ENCODE results near the gene RAPH1.

Gene RAPH1

DNA sequence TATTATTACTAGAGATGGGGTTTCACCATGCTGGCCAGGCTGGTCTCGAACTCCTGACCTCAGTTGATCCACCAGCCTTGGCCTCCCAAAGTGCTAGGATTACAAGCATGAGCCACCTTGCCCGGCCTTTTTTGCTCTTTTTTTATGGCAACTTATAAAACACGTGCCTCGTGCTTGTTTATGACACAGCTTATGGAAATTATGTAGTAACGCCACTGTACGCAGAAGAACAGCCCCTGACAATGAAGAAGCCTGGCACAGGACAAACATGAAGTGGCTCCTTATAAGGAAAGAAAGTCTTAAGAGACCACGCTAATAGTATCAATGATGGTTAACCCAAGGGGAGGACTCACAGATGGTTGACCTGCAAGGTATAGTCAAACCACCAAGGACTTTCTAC lies 37.2 kb upstream of the RAPH1 start:
- DNase-seq (ENCODE audit: insufficient read length) (no peak), FAIRE-seq (no peak)

DNA sequence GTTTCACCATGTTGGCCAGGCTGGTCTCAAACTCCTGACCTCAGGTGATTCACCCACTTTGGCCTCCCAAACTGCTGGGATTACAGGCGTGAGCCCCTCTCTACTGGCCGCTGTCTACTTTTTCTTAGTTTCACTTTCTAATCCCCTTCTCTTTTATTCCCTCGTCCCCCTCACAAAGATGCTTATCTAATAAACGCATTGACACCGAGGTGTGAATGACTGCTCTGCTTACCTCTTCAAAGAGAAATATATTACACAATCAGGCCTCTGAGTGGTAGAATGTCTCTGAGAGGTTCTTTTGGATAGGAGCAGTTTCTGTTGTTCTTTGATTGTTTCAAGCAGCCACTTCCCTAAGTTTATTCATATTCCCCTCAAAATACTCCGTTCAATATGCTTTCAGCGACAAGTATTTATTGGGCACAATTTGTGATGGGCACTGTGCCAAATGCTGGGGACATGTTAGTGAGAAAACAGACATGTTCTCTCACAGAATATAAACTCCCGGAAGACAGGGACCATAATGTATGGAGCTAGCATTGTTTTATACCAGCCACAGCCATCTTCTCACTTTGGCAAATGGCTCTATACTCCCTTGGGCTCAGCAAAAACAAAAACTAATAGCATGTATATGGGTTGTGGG lies 34.7 kb upstream of the RAPH1 start:
- no peak for DNase-seq (ENCODE audit: insufficient read length)
- FAIRE-seq: no peak
- TF ChIP-seq POLR2AphosphoS5 (IDR thresholded peaks at IDR 0.05; ENCODE audit: low read depth, low read length) (no peak), POLR2A (IDR thresholded peaks at IDR 0.05; ENCODE audit: low read depth, low read length) (no peak), TAF1 (IDR thresholded peaks at IDR 0.05; ENCODE audit: borderline replicate concordance, low read depth, low read length) (no peak)

More for the DNA sequence above, 37.2 kb upstream of the RAPH1 start:
- no peak for TF ChIP-seq POLR2A (IDR thresholded peaks at IDR 0.05; ENCODE audit: low read depth, low read length)
- no peak for TF ChIP-seq POLR2AphosphoS5 (IDR thresholded peaks at IDR 0.05; ENCODE audit: low read depth, low read length)
- no peak for TF ChIP-seq TAF1 (IDR thresholded peaks at IDR 0.05; ENCODE audit: borderline replicate concordance, low read depth, low read length)

DNA sequence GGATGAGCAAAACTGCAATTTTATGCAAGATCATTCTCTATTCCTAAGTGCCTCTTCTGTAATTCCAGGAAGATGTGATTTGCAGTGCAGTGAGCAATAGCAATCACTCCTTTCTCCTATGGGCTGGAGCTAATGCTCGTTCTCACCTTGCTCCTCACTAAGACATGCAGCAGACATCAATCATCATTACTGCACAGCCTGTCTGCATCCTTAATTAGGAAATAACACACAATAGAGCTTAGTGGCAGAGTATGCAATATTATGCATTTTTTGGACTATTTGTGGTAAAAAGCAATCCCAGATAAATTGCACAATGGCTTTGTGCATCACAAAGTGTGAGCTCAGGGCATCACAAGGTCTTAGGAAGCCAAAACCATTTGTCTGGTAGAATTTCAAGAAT lies 32.6 kb upstream of the RAPH1 start:
- TF ChIP-seq POLR2A (IDR thresholded peaks at IDR 0.05; ENCODE audit: low read depth, low read length) (no peak), TAF1 (IDR thresholded peaks at IDR 0.05; ENCODE audit: borderline replicate concordance, low read depth, low read length) (no peak), POLR2AphosphoS5 (IDR thresholded peaks at IDR 0.05; ENCODE audit: low read depth, low read length) (no peak)
- FAIRE-seq (no peak), DNase-seq (ENCODE audit: insufficient read length) (no peak)

- FAIRE-seq: no peak
- no peak for TF ChIP-seq POLR2A (IDR thresholded peaks at IDR 0.05; ENCODE audit: low read depth, low read length)
- TF ChIP-seq TAF1 (IDR thresholded peaks at IDR 0.05; ENCODE audit: borderline replicate concordance, low read depth, low read length): no peak
- no peak for TF ChIP-seq POLR2AphosphoS5 (IDR thresholded peaks at IDR 0.05; ENCODE audit: low read depth, low read length)
- DNase-seq (ENCODE audit: insufficient read length): no peak
These were observed 31.1 kb upstream of the RAPH1 start for GRCh38 chr2:203566161-203566560.

DNA sequence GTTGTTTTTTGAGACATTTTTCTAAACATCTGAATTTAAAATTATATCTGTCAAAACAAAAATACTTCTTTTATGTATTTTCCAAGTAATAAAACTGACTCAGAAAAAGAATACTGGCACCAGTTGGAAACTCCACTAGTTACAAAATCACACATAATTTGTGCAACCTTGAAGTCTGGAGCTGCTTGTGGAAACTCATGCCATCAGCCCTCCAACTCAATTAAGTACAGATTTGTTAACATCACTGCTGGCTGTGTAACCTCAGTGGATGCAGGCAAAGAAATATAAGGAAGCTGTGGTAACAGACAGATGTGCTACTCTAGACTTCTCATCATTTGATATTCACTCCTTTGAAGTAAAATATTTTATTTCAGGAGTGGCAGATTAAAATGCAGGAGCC lies 30.0 kb upstream of the RAPH1 start:
- TF ChIP-seq POLR2AphosphoS5 (IDR thresholded peaks at IDR 0.05; ENCODE audit: low read depth, low read length) (no peak), POLR2A (IDR thresholded peaks at IDR 0.05; ENCODE audit: low read depth, low read length) (no peak), TAF1 (IDR thresholded peaks at IDR 0.05; ENCODE audit: borderline replicate concordance, low read depth, low read length) (no peak)
- DNase-seq (ENCODE audit: insufficient read length) (no peak), FAIRE-seq (no peak)

- no peak for TF ChIP-seq POLR2AphosphoS5 (IDR thresholded peaks at IDR 0.05; ENCODE audit: low read depth, low read length)
- TF ChIP-seq TAF1 (IDR thresholded peaks at IDR 0.05; ENCODE audit: borderline replicate concordance, low read depth, low read length): no peak
- no peak for TF ChIP-seq POLR2A (IDR thresholded peaks at IDR 0.05; ENCODE audit: low read depth, low read length)
- FAIRE-seq (no peak), DNase-seq (ENCODE audit: insufficient read length) (no peak)
These were observed 27.2 kb upstream of the RAPH1 start for GRCh38 chr2:203562268-203562667.

DNA sequence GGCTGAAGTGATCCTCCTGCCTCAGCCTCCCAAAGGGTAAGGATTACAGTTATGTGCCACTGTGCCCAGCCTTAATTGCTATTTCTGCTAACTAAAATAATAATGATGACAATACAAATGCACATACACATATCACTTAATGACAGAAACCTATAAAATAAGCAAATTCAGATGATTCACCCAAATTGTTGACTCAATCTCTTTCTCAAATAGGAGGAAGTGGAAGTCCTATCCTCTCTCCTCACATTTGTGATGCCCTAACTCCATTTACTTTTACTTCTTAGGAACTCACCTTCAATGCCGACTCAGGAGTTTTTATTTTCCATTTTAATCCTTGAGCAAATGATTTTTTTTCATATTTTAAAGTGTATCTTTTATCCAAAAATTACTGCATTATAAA lies 24.5 kb upstream of the RAPH1 start:
- no peak for TF ChIP-seq POLR2AphosphoS5 (IDR thresholded peaks at IDR 0.05; ENCODE audit: low read depth, low read length)
- TF ChIP-seq TAF1 (IDR thresholded peaks at IDR 0.05; ENCODE audit: borderline replicate concordance, low read depth, low read length): no peak
- no peak for TF ChIP-seq POLR2A (IDR thresholded peaks at IDR 0.05; ENCODE audit: low read depth, low read length)
- DNase-seq (ENCODE audit: insufficient read length) (no peak), FAIRE-seq (no peak)

DNA sequence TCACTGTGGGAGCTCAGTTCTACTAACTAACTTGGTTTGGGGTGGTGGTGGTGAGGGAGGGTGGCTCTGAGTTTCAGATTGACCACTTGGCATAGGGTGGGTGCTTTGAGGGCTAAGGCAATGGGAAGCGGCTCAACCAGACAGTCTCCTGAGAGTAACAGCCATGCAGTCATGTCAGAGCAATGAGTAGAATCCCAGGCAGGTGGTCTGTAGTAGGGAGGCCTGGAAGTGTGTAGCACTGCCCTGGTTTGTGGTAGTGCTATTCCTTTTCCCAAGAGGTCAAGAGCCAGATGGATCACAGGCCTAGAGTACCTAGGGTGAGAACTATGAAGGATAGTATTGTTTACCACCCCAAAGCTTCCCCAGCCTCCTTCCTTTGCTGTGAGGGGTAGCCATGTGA lies 18.7 kb upstream of the RAPH1 start:
- TF ChIP-seq POLR2A (IDR thresholded peaks at IDR 0.05; ENCODE audit: low read depth, low read length) (no peak), TAF1 (IDR thresholded peaks at IDR 0.05; ENCODE audit: borderline replicate concordance, low read depth, low read length) (no peak), POLR2AphosphoS5 (IDR thresholded peaks at IDR 0.05; ENCODE audit: low read depth, low read length) (no peak)
- DNase-seq (ENCODE audit: insufficient read length): no peak
- no peak for FAIRE-seq

- no peak for FAIRE-seq
- TF ChIP-seq POLR2AphosphoS5 (IDR thresholded peaks at IDR 0.05; ENCODE audit: low read depth, low read length): no peak
- TF ChIP-seq POLR2A (IDR thresholded peaks at IDR 0.05; ENCODE audit: low read depth, low read length): no peak
- no peak for TF ChIP-seq TAF1 (IDR thresholded peaks at IDR 0.05; ENCODE audit: borderline replicate concordance, low read depth, low read length)
- no peak for DNase-seq (ENCODE audit: insufficient read length)
These were observed 16.7 kb upstream of the RAPH1 start for GRCh38 chr2:203551778-203552177.

DNA sequence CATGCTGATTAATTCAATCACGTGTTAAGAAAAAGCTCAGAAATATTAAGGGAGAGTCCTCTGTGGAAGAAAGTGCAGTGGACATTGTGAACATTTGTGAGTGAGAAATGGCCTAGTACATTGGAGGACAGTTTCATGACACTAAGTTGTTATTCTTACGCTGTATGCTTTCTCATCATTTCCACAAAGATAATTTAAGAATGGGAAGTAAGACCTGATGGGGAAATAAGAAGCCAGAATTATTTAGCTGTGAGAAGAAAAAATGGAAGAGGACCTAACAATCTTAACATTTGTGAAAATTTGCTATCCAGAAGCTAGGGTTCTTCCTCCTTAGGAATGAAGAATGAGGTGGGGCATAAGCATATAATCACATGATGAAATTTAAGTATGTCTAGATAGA lies 15.2 kb upstream of the RAPH1 start:
- TF ChIP-seq TAF1 (IDR thresholded peaks at IDR 0.05; ENCODE audit: borderline replicate concordance, low read depth, low read length) (no peak), POLR2AphosphoS5 (IDR thresholded peaks at IDR 0.05; ENCODE audit: low read depth, low read length) (no peak), POLR2A (IDR thresholded peaks at IDR 0.05; ENCODE audit: low read depth, low read length) (no peak)
- DNase-seq (ENCODE audit: insufficient read length) (no peak), FAIRE-seq (no peak)

GRCh38 chr2:203549406-203549805 lies 14.3 kb upstream of the RAPH1 start:
- DNase-seq (ENCODE audit: insufficient read length): no peak
- TF ChIP-seq POLR2AphosphoS5 (IDR thresholded peaks at IDR 0.05; ENCODE audit: low read depth, low read length) (no peak), POLR2A (IDR thresholded peaks at IDR 0.05; ENCODE audit: low read depth, low read length) (no peak), TAF1 (IDR thresholded peaks at IDR 0.05; ENCODE audit: borderline replicate concordance, low read depth, low read length) (no peak)

GRCh38 chr2:203548887-203549286 lies 13.8 kb upstream of the RAPH1 start:
- no peak for TF ChIP-seq POLR2A (IDR thresholded peaks at IDR 0.05; ENCODE audit: low read depth, low read length)
- no peak for TF ChIP-seq POLR2AphosphoS5 (IDR thresholded peaks at IDR 0.05; ENCODE audit: low read depth, low read length)
- no peak for TF ChIP-seq TAF1 (IDR thresholded peaks at IDR 0.05; ENCODE audit: borderline replicate concordance, low read depth, low read length)
- FAIRE-seq: no peak
- DNase-seq (ENCODE audit: insufficient read length): no peak

More at GRCh38 chr2:203549406-203549805, 14.3 kb upstream of the RAPH1 start:
- FAIRE-seq: no peak

All from GM12892 (cell line).